Rectal smooth muscle tissue (tissue), 1 donor: ENCODE data around the gene OR5B2.

Experiments
- H3K27ac ChIP-seq: one replicate; pipeline ENCODE4 v1.7.0; 2013; ENCODE audit warnings: low read depth, low read length, inconsistent platforms
- H3K27me3 ChIP-seq: one replicate; pipeline ENCODE4 v1.7.0; 2013; ENCODE audit warnings: low read length; ENCODE audit not compliant: control insufficient read depth, insufficient read depth
- H3K36me3 ChIP-seq: one replicate; pipeline ENCODE4 v1.7.0; 2013; ENCODE audit warnings: low read length; ENCODE audit not compliant: control insufficient read depth, insufficient read depth
- H3K4me1 ChIP-seq: one replicate; pipeline ENCODE4 v1.7.0; 2013; ENCODE audit warnings: low read length; ENCODE audit not compliant: control insufficient read depth, insufficient read depth
- H3K4me3 ChIP-seq: one replicate; pipeline ENCODE4 v1.7.0; 2013; ENCODE audit warnings: low read length
- H3K9ac ChIP-seq: one replicate; pipeline ENCODE4 v1.7.0; 2013; ENCODE audit warnings: low read length

The OR5B2 gene

GRCh38 chr11:58428021-58428420, at the start of gene OR5B2:
Gene OR5B2, minus strand, starts transcription at chr11:58428121. Its CDS starts 4,860 bp downstream, at chr11:58423261.
- Histone ChIP-seq H3K4me3 (no peak within 1 kb of the TSS), H3K36me3 (no peaks in the 10 kb centered on the region), H3K4me1 (no peaks in the 10 kb centered on the region), H3K27me3 (no peaks in the 10 kb centered on the region), H3K9ac (no peak within 1 kb of the TSS), H3K27ac (no peak within 1 kb of the TSS)

- H3K36me3 ChIP-seq: no peaks in the 10 kb centered on the region
- no peak overlapping the region for H3K9ac ChIP-seq
- no peaks in the 10 kb centered on the region for H3K27me3 ChIP-seq
- no peaks in the 10 kb centered on the region for H3K4me1 ChIP-seq
- H3K4me3 ChIP-seq: no peak overlapping the region
- no peak overlapping the region for H3K27ac ChIP-seq
Measured at GRCh38 chr11:58471892-58472291, 44.0 kb upstream of the OR5B2 start.

- no peaks in the 10 kb centered on the region for H3K27me3 ChIP-seq
- no peak overlapping the region for H3K9ac ChIP-seq
- no peak overlapping the region for H3K27ac ChIP-seq
- H3K36me3 ChIP-seq: no peaks in the 10 kb centered on the region
- H3K4me3 ChIP-seq: no peak overlapping the region
- no peaks in the 10 kb centered on the region for H3K4me1 ChIP-seq
Measured at GRCh38 chr11:58466293-58466692, 38.4 kb upstream of the OR5B2 start.

GRCh38 chr11:58465690-58466089, 37.8 kb upstream of the OR5B2 start:
- H3K36me3 ChIP-seq: no peaks in the 10 kb centered on the region
- no peak overlapping the region for H3K9ac ChIP-seq
- no peak overlapping the region for H3K4me3 ChIP-seq
- no peak overlapping the region for H3K27ac ChIP-seq
- no peaks in the 10 kb centered on the region for H3K4me1 ChIP-seq
- no peaks in the 10 kb centered on the region for H3K27me3 ChIP-seq

- Histone ChIP-seq H3K4me1 (no peaks in the 10 kb centered on the region), H3K4me3 (no peak overlapping the region), H3K27ac (no peak overlapping the region), H3K36me3 (no peaks in the 10 kb centered on the region), H3K27me3 (no peaks in the 10 kb centered on the region), H3K9ac (no peak overlapping the region)
Measured at GRCh38 chr11:58451585-58451984, 23.7 kb upstream of the OR5B2 start.

GRCh38 chr11:58446294-58446693, 18.4 kb upstream of the OR5B2 start:
- Histone ChIP-seq H3K9ac (no peak overlapping the region), H3K27ac (no peak overlapping the region), H3K36me3 (no peaks in the 10 kb centered on the region), H3K27me3 (no peaks in the 10 kb centered on the region), H3K4me3 (no peak overlapping the region), H3K4me1 (no peaks in the 10 kb centered on the region)

- Histone ChIP-seq H3K27me3 (no peaks in the 10 kb centered on the region), H3K27ac (no peak overlapping the region), H3K36me3 (no peaks in the 10 kb centered on the region), H3K4me1 (no peaks in the 10 kb centered on the region), H3K9ac (no peak overlapping the region), H3K4me3 (no peak overlapping the region)
Measured at GRCh38 chr11:58444300-58444699, 16.4 kb upstream of the OR5B2 start.

- Histone ChIP-seq H3K27me3 (no peaks in the 10 kb centered on the region), H3K4me3 (no peak within 1 kb of the TSS), H3K36me3 (no peaks in the 10 kb centered on the region), H3K4me1 (no peaks in the 10 kb centered on the region), H3K27ac (no peak within 1 kb of the TSS), H3K9ac (no peak within 1 kb of the TSS)
Measured at GRCh38 chr11:58442136-58442535, 14.2 kb upstream of the OR5B2 start, which contains the start of gene OR5B12. Gene OR5B12, minus strand, starts transcription at chr11:58442236. Its CDS starts 2,085 bp downstream, at chr11:58440151.

GRCh38 chr11:58438486-58438885, 10.6 kb upstream of the OR5B2 start:
- no peak overlapping the region for H3K4me3 ChIP-seq
- no peaks in the 10 kb centered on the region for H3K36me3 ChIP-seq
- no peak overlapping the region for H3K9ac ChIP-seq
- no peak overlapping the region for H3K27ac ChIP-seq
- no peaks in the 10 kb centered on the region for H3K4me1 ChIP-seq
- no peaks in the 10 kb centered on the region for H3K27me3 ChIP-seq

- no peak overlapping the region for H3K27ac ChIP-seq
- H3K4me3 ChIP-seq: no peak overlapping the region
- H3K4me1 ChIP-seq: no peaks in the 10 kb centered on the region
- no peaks in the 10 kb centered on the region for H3K36me3 ChIP-seq
- H3K9ac ChIP-seq: no peak overlapping the region
- no peaks in the 10 kb centered on the region for H3K27me3 ChIP-seq
Measured at GRCh38 chr11:58434217-58434616, 6.3 kb upstream of the OR5B2 start.

GRCh38 chr11:58433638-58434203, 5.8 kb upstream of the OR5B2 start:
- H3K27me3 ChIP-seq: no peaks in the 10 kb centered on the region
- no peak overlapping the region for H3K4me3 ChIP-seq
- no peaks in the 10 kb centered on the region for H3K4me1 ChIP-seq
- no peak overlapping the region for H3K27ac ChIP-seq
- H3K36me3 ChIP-seq: no peaks in the 10 kb centered on the region
- H3K9ac ChIP-seq: no peak overlapping the region

GRCh38 chr11:58429273-58429672, 1.4 kb upstream of the OR5B2 start:
- Histone ChIP-seq H3K4me1 (no peaks in the 10 kb centered on the region), H3K36me3 (no peaks in the 10 kb centered on the region), H3K27ac (no peak overlapping the region), H3K27me3 (no peaks in the 10 kb centered on the region), H3K4me3 (no peak overlapping the region), H3K9ac (no peak overlapping the region)

GRCh38 chr11:58406774-58407173, 21.1 kb downstream of the OR5B2 start, which contains the start of gene OR5B3:
Gene OR5B3, minus strand, starts transcription at chr11:58406874. Its CDS starts 3,465 bp downstream, at chr11:58403409.
- no peaks in the 10 kb centered on the region for H3K27me3 ChIP-seq
- no peak within 1 kb of the TSS for H3K4me3 ChIP-seq
- H3K4me1 ChIP-seq: no peaks in the 10 kb centered on the region

More at GRCh38 chr11:58406774-58407173, 21.1 kb downstream of the OR5B2 start, which contains the start of gene OR5B3:
- Histone ChIP-seq H3K9ac (no peak within 1 kb of the TSS), H3K36me3 (no peaks in the 10 kb centered on the region), H3K27ac (no peak within 1 kb of the TSS)
